K562 (cell line): ENCODE measurements around the gene KCNK6. TPM values are rescaled to one million over a fixed set of nuclear protein-coding genes. Genes with fewer than 3 reads are reported as not detected.

Experiments
- ATAC-seq: fragments of 200-7000 bp; cut with Tn5 transposase; 3 replicates; pipeline ENCODE4 v1.9.1; 2020; ENCODE audit warnings: moderate library complexity
- BruUV-seq: library from RNA; stranded (reverse); fragments of 400-500 nt; replicated peaks from 2 replicates; lab custom pipeline; 2021; lab: Mats Ljungman, UMichigan
- CTCF ChIA-PET: fragments of 300-600 bp; formaldehyde crosslinking; extraction: SDS; loops from one replicate; lab custom pipeline; 2021; ENCODE audit warnings: low intra/inter-chr PET ratio; lab: Yijun Ruan, JAX
- POLR2A ChIA-PET: fragments of 300-600, 350-650 bp; sonication (Branson Sonifier 250); formaldehyde crosslinking; extraction: SDS; loops from one replicate; lab custom pipeline; 2021; ENCODE audit warnings: antibody characterized with exemption, inconsistent platforms; lab: Yijun Ruan, JAX
- DNase-seq, 4 experiments: peaks; one replicate each; pipeline versions ENCODE4 v3.0.0 to v3.0.0-alpha.2; 2011 to 2018; ENCODE audit warnings: low spot score in 3 of 4, mixed read lengths in 3 of 4; ENCODE audit errors: extremely low read depth in 1 of 4
- FAIRE-seq: peaks from 2 replicates; lab custom pipeline; 2011; peaks lifted over from hg19 to GRCh38; lab: Jason Lieb, UNC
- H2AFZ ChIP-seq: 2 replicates; pipeline ENCODE4 v1.6.0; 2011; ENCODE audit warnings: low read depth, low read length, control low read depth, inconsistent platforms
- H3K27ac ChIP-seq: fragments of 200-600 bp; 3 replicates; pipeline ENCODE4 v1.8.0; 2011; ENCODE audit warnings: low read depth, mild to moderate bottlenecking, control low read depth, inconsistent platforms, low read length, moderate library complexity, mixed read lengths; ENCODE audit errors: extremely low read depth
- H3K27me3 ChIP-seq, 2 experiments: fragments of 300-600 bp in 1 of 2; 2 replicates in 1 of 2; 3 replicates in 1 of 2; pipeline versions ENCODE4 v1.6.0 to v1.8.0; 2011; ENCODE audit warnings: inconsistent platforms in 2 of 2, low read length in 2 of 2, mild to moderate bottlenecking in 1 of 2, mixed read lengths in 1 of 2, moderate library complexity in 1 of 2; ENCODE audit not compliant: control insufficient read depth in 2 of 2, insufficient read depth in 2 of 2
- H3K36me3 ChIP-seq: fragments of 300-600 bp; 3 replicates; pipeline ENCODE4 v1.8.0; 2011; ENCODE audit warnings: mild to moderate bottlenecking, low read length, inconsistent platforms; ENCODE audit not compliant: control insufficient read depth, insufficient read depth
- H3K4me1 ChIP-seq, 2 experiments: fragments of 200-600 bp in 1 of 2; replicated peaks in 1 of 2; 2 replicates in 1 of 2; 3 replicates in 1 of 2; pipeline versions ENCODE4 v1.5.1 to v1.8.0; 2011; ENCODE audit warnings: inconsistent platforms in 2 of 2, low read length in 2 of 2, mild to moderate bottlenecking in 1 of 2, mixed read lengths in 1 of 2, moderate library complexity in 1 of 2; ENCODE audit not compliant: control insufficient read depth in 2 of 2, insufficient read depth in 2 of 2
- H3K4me2 ChIP-seq: 2 replicates; pipeline ENCODE4 v1.6.1; 2011; ENCODE audit warnings: low read length, control low read depth, inconsistent platforms, mixed read lengths; ENCODE audit not compliant: insufficient read depth
- H3K4me3 ChIP-seq: fragments of 200-600 bp; sonication (generic), shearing (Covaris generic); 2 replicates; pipeline ENCODE4 v1.5.1; 2016; ENCODE audit warnings: control low read depth, inconsistent platforms
- H3K79me2 ChIP-seq: fragments of 200-600 bp; 3 replicates; pipeline ENCODE4 v1.8.0; 2011; ENCODE audit warnings: low read length, inconsistent platforms; ENCODE audit not compliant: control insufficient read depth, insufficient read depth
- H3K9ac ChIP-seq, 2 experiments: 2 replicates each; pipeline versions ENCODE4 v1.6.0 to v1.6.1; 2011; ENCODE audit warnings: low read depth in 2 of 2, low read length in 2 of 2, control low read depth in 1 of 2, inconsistent platforms in 1 of 2, mild to moderate bottlenecking in 1 of 2, mixed read lengths in 1 of 2; ENCODE audit not compliant: insufficient read depth in 1 of 2
- H3K9me1 ChIP-seq: one replicate; pipeline ENCODE4 v1.6.0; 2011; ENCODE audit warnings: inconsistent platforms, mild to moderate bottlenecking, low read length, moderate library complexity; ENCODE audit not compliant: control insufficient read depth, insufficient read depth
- H3K9me3 ChIP-seq: replicated peaks from 2 replicates; pipeline ENCODE4 v1.5.1; 2011; ENCODE audit warnings: low read depth, low read length, inconsistent platforms; ENCODE audit not compliant: control insufficient read depth, insufficient read depth
- H4K20me1 ChIP-seq: replicated peaks from 2 replicates; pipeline ENCODE4 v1.6.1; 2011; ENCODE audit warnings: low read length, inconsistent platforms, mixed read lengths; ENCODE audit not compliant: control insufficient read depth, insufficient read depth
- ATF1 ChIP-seq, 2 experiments: fragments of 450-650 bp in 1 of 2; IDR thresholded peaks; 2 replicates each; pipeline ENCODE4 v1.6.1; 2016; ENCODE audit warnings: missing compliant biosample characterization in 1 of 2, missing genetic modification characterization in 1 of 2
- GABPB1 ChIP-seq: sonication (generic); formaldehyde crosslinking; IDR thresholded peaks from 2 replicates; pipeline ENCODE4 v1.8.0; 2022; ENCODE audit warnings: mild to moderate bottlenecking, missing genetic modification reagents
- IRF2 ChIP-seq: sonication (generic); formaldehyde crosslinking; IDR thresholded peaks from 2 replicates; pipeline ENCODE4 v1.8.1; 2022; ENCODE audit warnings: mild to moderate bottlenecking, missing genetic modification reagents
- NCOA1 ChIP-seq: fragments of 450-650 bp; IDR thresholded peaks from 2 replicates; pipeline ENCODE4 v1.6.1; 2016; ENCODE audit warnings: low read depth
- NR2C1 ChIP-seq, 2 experiments: fragments of 450-650 bp; IDR thresholded peaks; 2 replicates each; pipeline ENCODE4 v1.6.1; 2017; ENCODE audit warnings: mild to moderate bottlenecking in 2 of 2, antibody characterized with exemption in 1 of 2, inconsistent platforms in 1 of 2, missing compliant biosample characterization in 1 of 2, missing genetic modification characterization in 1 of 2
- PHB ChIP-seq: fragments of 250-450 bp; sonication (Bioruptor Pico); IDR thresholded peaks from 2 replicates; pipeline ENCODE4 v1.5.0; 2021
- RAD51 ChIP-seq: fragments of 450-650 bp; IDR thresholded peaks from 2 replicates; pipeline ENCODE4 v1.7.1; 2016; ENCODE audit warnings: low read depth, mild to moderate bottlenecking, borderline replicate concordance
- SNAPC5 ChIP-seq: fragments of 250-450 bp; sonication (Bioruptor Pico); IDR thresholded peaks from 2 replicates; pipeline ENCODE4 v1.8.0; 2021; ENCODE audit warnings: moderate library complexity, mild to moderate bottlenecking, inconsistent platforms
- TCF7L2 ChIP-seq: fragments of 150-350 bp; IDR thresholded peaks from 2 replicates; pipeline ENCODE4 v1.6.1; 2016; ENCODE audit warnings: low read depth, mild to moderate bottlenecking, low read length, moderate library complexity
- USF1 ChIP-seq: sonication (generic); formaldehyde crosslinking; IDR thresholded peaks from 2 replicates; pipeline ENCODE4 v1.9.0; 2022; ENCODE audit warnings: mild to moderate bottlenecking, missing genetic modification reagents
- ZNF584 ChIP-seq: fragments of 200-800 bp; sonication (Bioruptor generic); IDR thresholded peaks from 2 replicates; pipeline ENCODE4 v1.6.1; 2016; ENCODE audit warnings: low read depth, mild to moderate bottlenecking, missing genetic modification characterization, missing compliant biosample characterization
- ZNF75A ChIP-seq: fragments of 450-650 bp; formaldehyde crosslinking; IDR thresholded peaks from 2 replicates; pipeline ENCODE4 v1.4.0; 2020; ENCODE audit warnings: mild to moderate bottlenecking
- WGBS: fragments of 100-300 bp; shearing (Covaris generic); methylation state at CpG from one replicate; pipeline ENCODE4 v1.1.6; 2016; ENCODE audit warnings: low coverage, mixed read lengths; ENCODE audit not compliant: insufficient coverage; ENCODE audit errors: missing lambda C conversion rate; 5-methylcytosine and 5-hydroxymethylcytosine counted together
- in situ Hi-C: fragments of 300-500 bp; cut with MboI; formaldehyde crosslinking; loops from 4 replicates; pipeline ENCODE4 v1.15.0; 2018; ENCODE audit warnings: inconsistent platforms, mixed read lengths
- intact Hi-C: fragments of 100-400 bp; cut with micrococcal nuclease; formaldehyde crosslinking; loops from 2 replicates; pipeline ENCODE4 v1.14.2; 2022
- polyA plus RNA-seq, 8 experiments: library from polyadenylated mRNA; depleted of rRNA in 4 of 8; stranded (reverse) in 5 of 8; unstranded in 3 of 8; fragments of >200 nt; fragmentation: Nextera tagmentation in 2 of 8; fragmentation: Illumina TruSeq in 1 of 8; extraction: Ambion mirVana in 2 of 8; extraction: Trizol in 1 of 8; gene quantifications; 2 replicates each; pipeline versions ENCODE4 v1.2.1 to v1.2.3, GENCODE V29; 2011 to 2014; ENCODE audit warnings: inconsistent platforms in 1 of 8, missing spikeins in 1 of 8
- total RNA-seq, 7 experiments: library from RNA; depleted of rRNA in 6 of 7; stranded (reverse); fragments of >200 nt in 6 of 7; fragmentation: Illumina TruSeq in 2 of 7; extraction: Trizol in 2 of 7; gene quantifications; 2 replicates each; pipeline versions ENCODE4 v1.2.1 to v1.2.3, GENCODE V29; 2011 to 2021; ENCODE audit warnings: low replicate concordance in 1 of 7
- TF ChIP-seq, protein P1 (sequence below): sonication (generic); formaldehyde crosslinking; IDR thresholded peaks from 2 replicates; pipeline ENCODE4 v1.8.0; 2023; ENCODE audit warnings: missing genetic modification reagents, mild to moderate bottlenecking, borderline replicate concordance
- TF ChIP-seq, protein P2 (sequence below): fragments of 450-650 bp; formaldehyde crosslinking; IDR thresholded peaks from 2 replicates; pipeline ENCODE4 v1.4.0; 2020; ENCODE audit warnings: mild to moderate bottlenecking, moderate library complexity

KCNK6 gene
- total and polyA plus RNA-seq, 9 of the 15 experiments (the other 6 are each of a cell fraction or from before 2014, with no cell fraction given), result 0.05 to 0.42 (median 0.15) TPM

- in situ Hi-C loops, result no loop called here
- CTCF ChIA-PET, result no interaction called here
- no peak for ATAC-seq
- H3K79me2 ChIP-seq, result no peaks in the 10 kb centered on the region
- H3K9me1 ChIP-seq, result no peaks in the 10 kb centered on the region
- peaks cover 0 to 31% of the 10 kb centered on the region in 2 experiments; a peak in 3 of 5 replicates for H3K4me1 ChIP-seq
- H3K36me3 ChIP-seq, result no peaks in the 10 kb centered on the region
- H3K9ac ChIP-seq, result peak overlapping the region in 1 of 2 experiments; percentile 43; a peak in 1 of 4 replicates
- POLR2A ChIA-PET, result interaction anchor here (1.5 to 1.9 kb wide), 2 partner anchors 9 to 14 kb away, joined by 5 to 7 read pairs; no protein-coding TSS in a partner anchor
- H4K20me1 ChIP-seq, result no peaks in the 10 kb centered on the region
- no peak overlapping the region for H2AFZ ChIP-seq
- H3K27me3 ChIP-seq, result no peaks in the 10 kb centered on the region
- H3K9me3 ChIP-seq, result no peaks in the 10 kb centered on the region
- no peak overlapping the region for H3K4me3 ChIP-seq
- intact Hi-C loops, result no loop called here
- no peak for FAIRE-seq
- no TSS peak for BruUV-seq
- DNase-seq, result no peak
- no peak overlapping the region for H3K4me2 ChIP-seq
- 62% methylated on average over 16 of the region's 16 CpGs for WGBS
- H3K27ac ChIP-seq, result no peak overlapping the region
- TF ChIP-seq NR2C1 (IDR thresholded peaks at IDR 0.05) (no peak), NR2C1 (tag; IDR thresholded peaks at IDR 0.05) (no peak), GABPB1 (no peak), ATF1 (CRISPR knock-in tag; IDR thresholded peaks at IDR 0.05) (no peak), ATF1 (tag; IDR thresholded peaks at IDR 0.05) (no peak), TCF7L2 (no peak), ZNF75A (CRISPR knock-in tag) (no peak), USF1 (no peak), NCOA1 (no peak), IRF2 (no peak), PHB (CRISPR knock-in tag) (no peak), RAD51 (no peak), SNAPC5 (CRISPR knock-in tag) (no peak), ZNF584 (CRISPR knock-in tag) (no peak)
- TF ChIP-seq, protein P1, sequence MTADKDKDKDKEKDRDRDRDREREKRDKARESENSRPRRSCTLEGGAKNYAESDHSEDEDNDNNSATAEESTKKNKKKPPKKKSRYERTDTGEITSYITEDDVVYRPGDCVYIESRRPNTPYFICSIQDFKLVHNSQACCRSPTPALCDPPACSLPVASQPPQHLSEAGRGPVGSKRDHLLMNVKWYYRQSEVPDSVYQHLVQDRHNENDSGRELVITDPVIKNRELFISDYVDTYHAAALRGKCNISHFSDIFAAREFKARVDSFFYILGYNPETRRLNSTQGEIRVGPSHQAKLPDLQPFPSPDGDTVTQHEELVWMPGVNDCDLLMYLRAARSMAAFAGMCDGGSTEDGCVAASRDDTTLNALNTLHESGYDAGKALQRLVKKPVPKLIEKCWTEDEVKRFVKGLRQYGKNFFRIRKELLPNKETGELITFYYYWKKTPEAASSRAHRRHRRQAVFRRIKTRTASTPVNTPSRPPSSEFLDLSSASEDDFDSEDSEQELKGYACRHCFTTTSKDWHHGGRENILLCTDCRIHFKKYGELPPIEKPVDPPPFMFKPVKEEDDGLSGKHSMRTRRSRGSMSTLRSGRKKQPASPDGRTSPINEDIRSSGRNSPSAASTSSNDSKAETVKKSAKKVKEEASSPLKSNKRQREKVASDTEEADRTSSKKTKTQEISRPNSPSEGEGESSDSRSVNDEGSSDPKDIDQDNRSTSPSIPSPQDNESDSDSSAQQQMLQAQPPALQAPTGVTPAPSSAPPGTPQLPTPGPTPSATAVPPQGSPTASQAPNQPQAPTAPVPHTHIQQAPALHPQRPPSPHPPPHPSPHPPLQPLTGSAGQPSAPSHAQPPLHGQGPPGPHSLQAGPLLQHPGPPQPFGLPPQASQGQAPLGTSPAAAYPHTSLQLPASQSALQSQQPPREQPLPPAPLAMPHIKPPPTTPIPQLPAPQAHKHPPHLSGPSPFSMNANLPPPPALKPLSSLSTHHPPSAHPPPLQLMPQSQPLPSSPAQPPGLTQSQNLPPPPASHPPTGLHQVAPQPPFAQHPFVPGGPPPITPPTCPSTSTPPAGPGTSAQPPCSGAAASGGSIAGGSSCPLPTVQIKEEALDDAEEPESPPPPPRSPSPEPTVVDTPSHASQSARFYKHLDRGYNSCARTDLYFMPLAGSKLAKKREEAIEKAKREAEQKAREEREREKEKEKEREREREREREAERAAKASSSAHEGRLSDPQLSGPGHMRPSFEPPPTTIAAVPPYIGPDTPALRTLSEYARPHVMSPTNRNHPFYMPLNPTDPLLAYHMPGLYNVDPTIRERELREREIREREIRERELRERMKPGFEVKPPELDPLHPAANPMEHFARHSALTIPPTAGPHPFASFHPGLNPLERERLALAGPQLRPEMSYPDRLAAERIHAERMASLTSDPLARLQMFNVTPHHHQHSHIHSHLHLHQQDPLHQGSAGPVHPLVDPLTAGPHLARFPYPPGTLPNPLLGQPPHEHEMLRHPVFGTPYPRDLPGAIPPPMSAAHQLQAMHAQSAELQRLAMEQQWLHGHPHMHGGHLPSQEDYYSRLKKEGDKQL (CRISPR knock-in tag), result no peak
- TF ChIP-seq, protein P2, sequence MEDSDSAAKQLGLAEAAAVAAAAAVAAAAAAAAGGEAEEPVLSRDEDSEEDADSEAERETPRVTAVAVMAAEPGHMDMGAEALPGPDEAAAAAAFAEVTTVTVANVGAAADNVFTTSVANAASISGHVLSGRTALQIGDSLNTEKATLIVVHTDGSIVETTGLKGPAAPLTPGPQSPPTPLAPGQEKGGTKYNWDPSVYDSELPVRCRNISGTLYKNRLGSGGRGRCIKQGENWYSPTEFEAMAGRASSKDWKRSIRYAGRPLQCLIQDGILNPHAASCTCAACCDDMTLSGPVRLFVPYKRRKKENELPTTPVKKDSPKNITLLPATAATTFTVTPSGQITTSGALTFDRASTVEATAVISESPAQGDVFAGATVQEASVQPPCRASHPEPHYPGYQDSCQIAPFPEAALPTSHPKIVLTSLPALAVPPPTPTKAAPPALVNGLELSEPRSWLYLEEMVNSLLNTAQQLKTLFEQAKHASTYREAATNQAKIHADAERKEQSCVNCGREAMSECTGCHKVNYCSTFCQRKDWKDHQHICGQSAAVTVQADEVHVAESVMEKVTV, result no peak
Measured at GRCh38 chr19:38288123-38288855, 31.4 kb upstream of the KCNK6 start.
